Stimulated activated naive CD8-positive, alpha-beta T cell treated with anti-CD3 and anti-CD28 coated beads, Interleukin-15, amount 100 ng/mL, for 72 hours (primary cell): ENCODE data around the gene VTI1A.

ENCODE experiments used
- ATAC-seq: fragments of 150-1000 bp; cut with Tn5 transposase; 2 replicates; pipeline ENCODE4 v1.10.0; 2021; ENCODE audit warnings: mild to moderate bottlenecking, moderate library complexity
- DNase-seq, 2 donors: peaks; one replicate each; pipeline ENCODE4 v3.0.0; 2021 to 2022
- H3K27ac Mint-ChIP-seq, 2 donors: one replicate each; pipeline ENCODE4 v1.8.0; 2022; ENCODE audit warnings: mild to moderate bottlenecking in 2 of 2, mixed read lengths in 2 of 2, moderate library complexity in 2 of 2
- H3K27me3 Mint-ChIP-seq: one replicate; pipeline ENCODE4 v1.8.0; 2022; ENCODE audit warnings: mixed read lengths
- H3K4me1 Mint-ChIP-seq: one replicate; pipeline ENCODE4 v1.8.0; 2022; ENCODE audit warnings: mild to moderate bottlenecking, mixed read lengths
- H3K4me3 Mint-ChIP-seq, 2 donors: one replicate each; pipeline ENCODE4 v1.8.0; 2022; ENCODE audit warnings: mild to moderate bottlenecking in 2 of 2, mixed read lengths in 2 of 2, moderate library complexity in 1 of 2
- H3K9me3 Mint-ChIP-seq, 2 donors: one replicate each; pipeline ENCODE4 v1.8.0; 2022; ENCODE audit warnings: mixed read lengths in 2 of 2

VTI1A gene

DNA sequence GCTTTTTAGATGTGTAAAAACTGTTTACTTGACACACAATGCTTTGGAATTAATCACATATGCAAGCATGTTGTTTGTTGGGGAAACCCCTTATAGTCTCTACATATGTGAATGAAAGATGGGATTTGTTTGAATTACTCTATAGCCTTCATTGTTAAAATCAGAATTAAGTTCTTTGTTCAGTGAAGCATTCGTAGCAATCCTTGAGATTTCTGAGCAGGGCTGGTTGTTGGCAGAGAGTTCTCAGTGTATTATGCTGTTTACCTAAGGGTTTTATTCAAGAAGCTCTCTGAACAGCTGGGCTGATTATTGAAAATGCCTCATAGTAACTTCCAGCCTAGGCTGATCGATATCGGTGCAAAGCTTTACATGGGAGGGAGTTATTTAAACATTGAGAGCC lies 190.9 kb downstream of the VTI1A start:
- H3K4me3 Mint-ChIP-seq: no peak overlapping the region
- no peaks in the 10 kb centered on the region for H3K9me3 Mint-ChIP-seq
- no peaks in the 10 kb centered on the region for H3K4me1 Mint-ChIP-seq
- DNase-seq (no peak), ATAC-seq (no peak)
- no peaks in the 10 kb centered on the region for H3K27me3 Mint-ChIP-seq
- no peak overlapping the region for H3K27ac Mint-ChIP-seq

DNA sequence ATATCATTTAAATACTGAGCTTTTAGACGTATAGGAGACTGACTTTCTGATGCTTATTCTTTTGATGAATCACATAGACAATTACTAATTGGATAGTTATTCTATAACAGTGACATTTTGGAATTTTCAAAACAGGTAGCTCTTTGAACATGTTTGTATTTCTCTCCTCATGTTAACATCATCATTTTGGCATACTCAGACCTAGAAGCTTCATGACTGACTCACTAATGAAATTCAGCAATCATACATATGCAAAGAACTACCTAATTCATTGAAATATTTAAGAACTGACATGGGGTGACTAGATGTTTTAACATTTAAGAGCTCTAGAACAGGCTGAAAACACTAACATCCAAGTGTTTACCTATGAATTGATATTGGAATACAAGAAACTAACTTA lies 192.3 kb downstream of the VTI1A start:
- DNase-seq (no peak), ATAC-seq (no peak)
- Mint-ChIP-seq H3K9me3 (no peaks in the 10 kb centered on the region), H3K27ac (no peak overlapping the region), H3K27me3 (no peaks in the 10 kb centered on the region), H3K4me3 (no peak overlapping the region), H3K4me1 (no peaks in the 10 kb centered on the region)

DNA sequence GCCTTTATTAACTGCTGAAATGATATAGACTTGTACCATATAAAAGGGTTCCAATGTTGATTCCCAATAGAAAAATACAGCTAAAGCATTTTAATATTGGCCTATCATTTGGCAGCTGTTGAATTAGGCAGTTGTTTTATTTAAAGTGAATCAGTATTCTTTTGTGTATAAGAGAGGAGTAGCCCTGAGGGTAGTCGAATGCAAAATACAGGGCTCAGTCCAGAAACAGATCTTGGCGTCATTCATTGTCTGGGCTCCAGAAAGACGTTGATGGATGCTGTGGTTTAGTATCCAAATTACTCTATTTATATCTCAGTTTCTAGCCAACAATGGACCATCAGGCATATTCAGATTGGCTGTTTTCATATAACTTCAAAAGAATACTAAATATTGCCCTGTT lies 193.6 kb downstream of the VTI1A start:
- no peaks in the 10 kb centered on the region for H3K4me1 Mint-ChIP-seq
- H3K4me3 Mint-ChIP-seq: no peak overlapping the region
- no peak overlapping the region for H3K27ac Mint-ChIP-seq
- no peak for ATAC-seq
- no peaks in the 10 kb centered on the region for H3K27me3 Mint-ChIP-seq
- no peaks in the 10 kb centered on the region for H3K9me3 Mint-ChIP-seq
- DNase-seq: no peak

GRCh38 chr10:112643600-112644264 lies 196.7 kb downstream of the VTI1A start:
- Mint-ChIP-seq H3K4me1 (no peaks in the 10 kb centered on the region), H3K27ac (no peak overlapping the region), H3K9me3 (no peaks in the 10 kb centered on the region), H3K4me3 (no peak overlapping the region), H3K27me3 (no peaks in the 10 kb centered on the region)
- ATAC-seq (no peak), DNase-seq (no peak)

DNA sequence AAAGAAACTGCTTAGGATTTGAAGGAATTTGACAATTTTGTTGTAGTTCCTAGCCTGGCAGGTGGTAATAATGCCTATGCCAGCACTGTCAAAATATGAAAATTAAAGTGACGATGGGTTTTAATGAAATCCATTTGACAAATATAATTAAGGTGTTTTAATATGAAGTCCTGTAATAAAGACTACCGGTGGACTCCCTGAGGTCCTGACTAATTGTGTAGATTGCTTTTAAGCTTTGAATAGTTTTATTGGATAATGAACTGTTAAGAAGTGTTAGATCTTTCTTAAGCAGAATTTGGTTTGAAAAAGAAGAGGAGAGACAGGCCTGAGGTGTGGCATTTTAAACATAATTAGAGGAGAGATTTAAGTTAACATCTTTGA lies 197.2 kb downstream of the VTI1A start:
- H3K27ac Mint-ChIP-seq: no peak overlapping the region
- no peak for DNase-seq
- ATAC-seq: no peak
- H3K4me1 Mint-ChIP-seq: no peaks in the 10 kb centered on the region
- no peaks in the 10 kb centered on the region for H3K27me3 Mint-ChIP-seq
- H3K4me3 Mint-ChIP-seq: no peak overlapping the region
- no peaks in the 10 kb centered on the region for H3K9me3 Mint-ChIP-seq

GRCh38 chr10:112649006-112649821 lies 202.2 kb downstream of the VTI1A start:
- Mint-ChIP-seq H3K9me3 (no peaks in the 10 kb centered on the region), H3K27ac (no peak overlapping the region), H3K4me3 (no peak overlapping the region), H3K4me1 (no peaks in the 10 kb centered on the region), H3K27me3 (no peaks in the 10 kb centered on the region)
- DNase-seq: no peak
- no peak for ATAC-seq

GRCh38 chr10:112649822-112650152 lies 202.8 kb downstream of the VTI1A start:
- DNase-seq (no peak), ATAC-seq (no peak)
- H3K27me3 Mint-ChIP-seq: no peaks in the 10 kb centered on the region
- H3K4me3 Mint-ChIP-seq: no peak overlapping the region
- H3K4me1 Mint-ChIP-seq: no peaks in the 10 kb centered on the region
- no peak overlapping the region for H3K27ac Mint-ChIP-seq
- H3K9me3 Mint-ChIP-seq: no peaks in the 10 kb centered on the region

DNA sequence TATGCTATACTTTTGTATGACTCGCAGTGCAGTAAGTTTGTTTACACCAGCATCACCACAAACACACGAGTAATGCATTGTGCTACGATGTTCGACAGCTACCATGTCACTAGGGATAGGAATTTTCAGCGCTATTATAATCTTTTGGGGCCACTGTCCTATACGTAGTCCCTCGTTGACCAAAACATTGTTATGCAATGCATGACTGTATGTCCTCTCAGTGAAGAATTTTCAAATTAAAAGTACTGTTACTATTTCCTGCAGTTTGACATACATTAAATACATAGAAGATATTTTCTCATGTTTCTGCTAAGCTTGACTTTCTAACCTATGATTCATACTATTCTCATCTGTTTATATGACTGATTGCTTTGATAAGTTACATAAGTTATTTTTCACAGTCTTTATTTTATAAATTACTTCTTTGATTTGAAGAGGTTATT lies 203.6 kb downstream of the VTI1A start:
- no peak for ATAC-seq
- no peak overlapping the region for H3K27ac Mint-ChIP-seq

GRCh38 chr10:112653215-112653614 lies 206.2 kb downstream of the VTI1A start:
- ATAC-seq: no peak
- Mint-ChIP-seq H3K27ac (no peak overlapping the region), H3K9me3 (no peaks in the 10 kb centered on the region), H3K4me3 (no peak overlapping the region), H3K27me3 (no peaks in the 10 kb centered on the region), H3K4me1 (no peaks in the 10 kb centered on the region)
- DNase-seq: no peak

More for the DNA sequence above, 203.6 kb downstream of the VTI1A start:
- H3K4me3 Mint-ChIP-seq: no peak overlapping the region
- DNase-seq: no peak
- H3K4me1 Mint-ChIP-seq: no peaks in the 10 kb centered on the region
- H3K27me3 Mint-ChIP-seq: no peaks in the 10 kb centered on the region
- H3K9me3 Mint-ChIP-seq: no peaks in the 10 kb centered on the region

GRCh38 chr10:112653851-112654250 lies 206.8 kb downstream of the VTI1A start:
- no peak for DNase-seq
- no peaks in the 10 kb centered on the region for H3K9me3 Mint-ChIP-seq
- no peaks in the 10 kb centered on the region for H3K27me3 Mint-ChIP-seq
- no peak overlapping the region for H3K27ac Mint-ChIP-seq
- H3K4me3 Mint-ChIP-seq: no peak overlapping the region
- H3K4me1 Mint-ChIP-seq: no peaks in the 10 kb centered on the region
- no peak for ATAC-seq

GRCh38 chr10:112654794-112655193 lies 207.8 kb downstream of the VTI1A start:
- DNase-seq (no peak), ATAC-seq (no peak)
- Mint-ChIP-seq H3K4me3 (no peak overlapping the region), H3K27me3 (no peaks in the 10 kb centered on the region), H3K4me1 (no peaks in the 10 kb centered on the region), H3K27ac (no peak overlapping the region), H3K9me3 (no peaks in the 10 kb centered on the region)

- no peak for ATAC-seq
- Mint-ChIP-seq H3K27me3 (no peaks in the 10 kb centered on the region), H3K4me1 (no peaks in the 10 kb centered on the region), H3K4me3 (no peak overlapping the region), H3K9me3 (no peaks in the 10 kb centered on the region), H3K27ac (no peak overlapping the region)
- DNase-seq: no peak
Measured at GRCh38 chr10:112655722-112656121, 208.7 kb downstream of the VTI1A start.

DNA sequence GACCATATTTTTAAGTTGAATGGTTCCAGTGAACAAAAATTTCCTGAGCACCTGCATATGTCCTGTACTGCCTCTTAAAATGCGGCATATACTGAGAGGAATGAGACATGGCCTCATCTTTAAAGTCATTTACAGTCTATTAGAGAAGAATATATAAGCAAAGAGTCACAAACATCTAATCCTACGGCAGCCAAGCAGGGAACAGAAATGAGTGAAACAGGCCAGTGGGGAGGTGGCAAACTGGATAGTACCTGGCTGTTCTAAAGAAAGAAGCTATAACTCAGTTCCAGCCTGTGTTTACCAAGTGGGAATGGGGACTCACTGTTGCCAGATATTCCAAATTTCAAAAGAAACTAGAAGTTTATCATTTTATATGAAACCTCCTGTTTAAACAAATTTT lies 211.4 kb downstream of the VTI1A start:
- ATAC-seq (no peak), DNase-seq (no peak)
- Mint-ChIP-seq H3K9me3 (no peaks in the 10 kb centered on the region), H3K27ac (no peak overlapping the region), H3K4me3 (no peak overlapping the region), H3K27me3 (no peaks in the 10 kb centered on the region), H3K4me1 (no peaks in the 10 kb centered on the region)

- no peak for ATAC-seq
- no peak overlapping the region for H3K4me3 Mint-ChIP-seq
- no peak overlapping the region for H3K27ac Mint-ChIP-seq
- no peaks in the 10 kb centered on the region for H3K4me1 Mint-ChIP-seq
- DNase-seq: no peak
- H3K9me3 Mint-ChIP-seq: no peaks in the 10 kb centered on the region
- H3K27me3 Mint-ChIP-seq: no peaks in the 10 kb centered on the region
Measured at GRCh38 chr10:112658900-112659638, 212.1 kb downstream of the VTI1A start.

DNA sequence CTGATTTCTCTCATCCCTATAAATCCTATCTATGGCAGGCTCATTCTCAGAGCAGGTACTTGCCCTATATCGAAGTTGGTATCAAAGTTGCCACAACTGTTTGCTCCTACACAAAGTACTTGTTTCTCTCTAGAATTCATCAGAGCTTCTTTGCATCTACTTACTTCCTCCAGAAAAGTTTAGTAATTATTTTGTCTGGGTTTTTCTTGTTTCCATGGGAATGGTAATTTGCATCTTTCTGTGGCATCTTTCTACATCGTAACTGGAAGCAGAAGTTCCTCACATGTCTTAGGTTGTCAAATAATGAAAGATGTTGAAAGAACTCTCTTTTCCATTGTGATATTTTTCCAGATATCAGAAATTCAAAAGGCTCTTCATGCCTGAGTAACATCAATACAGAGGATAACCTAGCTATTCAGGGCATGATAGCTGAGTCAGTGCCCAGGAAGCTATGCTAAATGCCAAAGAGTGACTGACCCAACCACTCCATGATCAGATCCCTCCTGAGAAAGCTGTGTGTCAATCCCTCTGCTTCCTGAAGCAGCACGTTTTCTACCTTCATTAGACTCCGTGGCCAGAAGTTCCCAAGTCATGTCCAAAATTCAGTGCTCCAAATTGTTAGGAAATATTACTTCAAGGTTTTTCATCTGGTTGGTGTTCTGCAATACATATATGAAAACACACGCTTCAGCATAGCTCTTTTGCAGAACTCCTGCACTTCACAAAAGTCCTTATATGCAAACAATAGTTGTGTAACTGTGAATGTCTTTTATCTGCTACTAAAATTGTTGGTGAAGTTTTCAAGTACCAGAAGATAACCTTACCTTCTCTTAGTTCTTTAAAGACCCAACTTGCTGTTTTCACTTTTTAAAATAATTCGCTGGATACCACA lies 216.5 kb downstream of the VTI1A start:
- Mint-ChIP-seq H3K27ac (no peak overlapping the region), H3K4me1 (no peaks in the 10 kb centered on the region)
- no peak for DNase-seq

More for the DNA sequence above, 216.5 kb downstream of the VTI1A start:
- no peak for ATAC-seq
- Mint-ChIP-seq H3K4me3 (no peak overlapping the region), H3K27me3 (no peaks in the 10 kb centered on the region), H3K9me3 (no peaks in the 10 kb centered on the region)
